GM18505 (cell line): ENCODE measurements around the gene PRRT1B.
A peak's percentile ranks its signal among the peaks of the same experiment; 100 is the strongest.

ENCODE experiments used
- ATAC-seq: cut with Tn5 transposase; IDR thresholded peaks from one replicate; pipeline ENCODE4 v1.9.1; 2021; ENCODE audit not compliant: unreplicated experiment
- POLR2A ChIP-seq: IDR thresholded peaks from 4 replicates; pipeline ENCODE4 v1.6.1; 2011; ENCODE audit warnings: borderline replicate concordance; ENCODE audit not compliant: insufficient read depth, insufficient read length; ENCODE audit errors: extremely low read depth

The PRRT1B gene

DNA sequence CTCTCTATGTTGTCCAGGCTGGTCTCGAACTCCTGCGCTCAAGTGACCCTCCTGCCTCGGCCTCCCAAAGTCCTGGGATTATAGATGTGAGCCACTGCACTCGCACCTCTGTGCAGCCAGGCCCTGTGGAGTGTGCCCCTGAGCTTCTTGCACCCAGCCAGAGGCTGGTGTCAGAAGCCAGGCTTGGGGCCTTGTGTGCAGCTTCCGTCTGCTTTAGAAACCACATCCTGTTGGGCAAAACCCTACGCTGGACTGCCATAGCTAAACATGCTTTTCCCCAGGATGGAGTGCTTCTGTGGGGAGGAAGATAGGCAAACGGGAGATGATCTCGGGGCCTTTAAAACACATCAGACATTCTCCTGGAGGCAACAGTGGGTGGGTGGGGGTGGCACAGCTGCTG is 40.1 kb downstream of the PRRT1B start:
- ATAC-seq: no peak
- no peak for TF ChIP-seq POLR2A

- no peak for TF ChIP-seq POLR2A
- no peak for ATAC-seq
These were observed 42.0 kb downstream of the PRRT1B start for GRCh38 chr9:131587331-131587730.

GRCh38 chr9:131587906-131588305 is 42.6 kb downstream of the PRRT1B start:
- no peak for ATAC-seq

GRCh38 chr9:131588396-131588795 is 43.1 kb downstream of the PRRT1B start:
- TF ChIP-seq POLR2A: no peak
- no peak for ATAC-seq

More at GRCh38 chr9:131587906-131588305, 42.6 kb downstream of the PRRT1B start:
- no peak for TF ChIP-seq POLR2A

- no peak for ATAC-seq
- TF ChIP-seq POLR2A: no peak
These were observed 43.9 kb downstream of the PRRT1B start for GRCh38 chr9:131589124-131589711.

- ATAC-seq: no peak
- TF ChIP-seq POLR2A: peak; percentile 15
These were observed 44.7 kb downstream of the PRRT1B start for GRCh38 chr9:131589993-131590392.

DNA sequence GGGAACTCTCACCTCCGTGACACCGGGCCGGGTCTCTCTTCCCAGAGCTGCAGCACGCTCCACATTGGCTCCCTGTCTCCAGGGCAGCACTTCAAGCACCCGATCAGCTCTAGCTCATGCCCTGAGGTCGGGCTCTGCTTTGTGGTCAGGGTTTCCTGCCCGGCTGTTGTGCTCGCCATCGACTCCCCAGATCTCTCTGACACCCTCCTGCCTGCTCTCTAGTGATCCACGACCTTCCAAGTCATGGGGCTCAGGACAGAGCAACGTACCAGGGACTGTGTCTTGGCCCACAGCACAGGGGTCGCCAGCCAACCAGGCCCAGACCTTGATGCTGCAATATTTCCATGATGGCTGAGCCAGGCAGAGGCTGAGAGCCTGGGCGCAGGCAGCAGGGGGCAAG is 45.1 kb downstream of the PRRT1B start:
- no peak for ATAC-seq
- TF ChIP-seq POLR2A: no peak

DNA sequence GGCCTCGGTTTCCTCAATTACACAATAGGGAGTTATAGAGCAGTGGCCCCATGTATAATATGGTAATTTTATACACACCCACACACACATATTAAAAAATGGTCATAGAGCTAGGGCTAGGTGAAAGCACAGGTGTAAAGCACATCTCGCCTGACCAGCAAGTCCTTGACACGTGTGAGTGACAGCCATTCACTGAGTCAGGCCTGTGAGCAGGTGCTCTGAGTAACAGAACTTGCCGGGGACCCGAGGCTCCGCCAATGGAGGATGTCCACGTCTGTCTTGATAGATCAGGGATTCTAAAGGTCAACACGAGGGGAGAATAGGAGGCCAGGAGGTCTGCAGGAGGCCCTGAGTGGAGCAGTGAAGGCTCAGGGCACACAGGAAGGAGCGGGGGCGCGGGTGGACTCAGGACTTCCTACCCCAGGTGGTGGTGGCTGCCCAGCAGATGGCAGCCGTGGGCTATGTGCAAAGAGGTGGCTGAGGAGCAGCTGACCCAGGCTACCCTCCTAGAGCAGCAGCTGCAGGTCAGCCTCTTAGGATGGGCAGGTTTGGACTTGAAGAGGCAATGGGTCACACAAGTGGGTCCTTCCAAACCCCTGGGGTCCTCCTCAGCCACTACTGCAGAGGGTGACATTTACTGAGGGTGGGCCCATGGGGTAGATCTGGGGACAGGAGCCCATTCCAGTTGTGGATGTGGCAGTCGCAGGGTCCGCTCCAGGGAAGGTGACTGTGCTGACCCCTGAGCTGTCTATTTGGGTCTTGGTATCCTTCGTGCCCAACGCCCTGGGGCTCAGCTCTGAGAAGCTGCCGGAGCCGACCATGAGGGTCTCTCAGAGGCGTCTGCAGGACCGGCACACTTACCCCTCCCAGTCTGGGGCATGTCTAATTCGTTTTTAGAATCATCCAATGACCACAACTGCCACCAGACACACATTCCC is 45.9 kb downstream of the PRRT1B start:
- no peak for TF ChIP-seq POLR2A
- no peak for ATAC-seq

GRCh38 chr9:131591845-131592208 is 46.5 kb downstream of the PRRT1B start:
- TF ChIP-seq POLR2A: no peak
- ATAC-seq: no peak

DNA sequence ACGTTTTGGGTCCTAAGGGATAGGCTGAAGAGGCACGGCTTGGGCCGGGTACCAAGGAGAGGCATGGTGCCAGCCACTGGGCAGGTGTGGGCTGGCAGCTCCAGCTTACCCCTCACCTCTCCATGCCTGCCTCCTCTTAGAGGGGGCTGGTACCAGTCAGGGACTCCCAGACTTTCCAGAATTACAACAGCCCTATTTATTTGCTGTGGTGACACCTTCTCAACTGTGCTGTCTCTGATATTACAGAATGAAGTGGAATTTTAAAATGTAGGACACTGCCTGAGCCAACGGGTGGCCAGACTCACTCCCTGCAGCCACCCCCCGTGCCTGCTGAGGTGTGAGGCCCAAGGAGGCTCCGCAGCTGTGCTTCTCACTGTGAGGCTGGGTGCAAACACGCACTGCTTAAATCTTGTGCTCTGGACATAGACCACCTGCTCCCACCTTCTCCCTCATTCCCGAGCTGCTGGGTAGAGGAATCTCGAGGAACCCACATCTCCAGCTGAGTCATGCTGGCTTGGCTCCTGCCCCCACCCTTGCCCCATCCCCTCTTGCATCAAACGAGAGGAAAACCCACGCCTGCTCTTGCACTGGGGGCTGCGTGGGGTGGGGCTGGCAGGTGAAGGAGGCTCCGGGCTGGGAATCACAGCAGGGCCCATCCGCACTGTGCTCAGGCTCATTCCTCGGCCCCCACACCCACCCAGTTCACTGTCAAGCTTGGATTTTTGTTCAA is 47.9 kb downstream of the PRRT1B start:
- TF ChIP-seq POLR2A: no peak

GRCh38 chr9:131593936-131594665 is 48.8 kb downstream of the PRRT1B start:
- ATAC-seq: no peak
- no peak for TF ChIP-seq POLR2A

More for the DNA sequence above, 47.9 kb downstream of the PRRT1B start:
- ATAC-seq: no peak

- no peak for ATAC-seq
- no peak for TF ChIP-seq POLR2A
These were observed 49.8 kb downstream of the PRRT1B start for GRCh38 chr9:131594906-131595665.

DNA sequence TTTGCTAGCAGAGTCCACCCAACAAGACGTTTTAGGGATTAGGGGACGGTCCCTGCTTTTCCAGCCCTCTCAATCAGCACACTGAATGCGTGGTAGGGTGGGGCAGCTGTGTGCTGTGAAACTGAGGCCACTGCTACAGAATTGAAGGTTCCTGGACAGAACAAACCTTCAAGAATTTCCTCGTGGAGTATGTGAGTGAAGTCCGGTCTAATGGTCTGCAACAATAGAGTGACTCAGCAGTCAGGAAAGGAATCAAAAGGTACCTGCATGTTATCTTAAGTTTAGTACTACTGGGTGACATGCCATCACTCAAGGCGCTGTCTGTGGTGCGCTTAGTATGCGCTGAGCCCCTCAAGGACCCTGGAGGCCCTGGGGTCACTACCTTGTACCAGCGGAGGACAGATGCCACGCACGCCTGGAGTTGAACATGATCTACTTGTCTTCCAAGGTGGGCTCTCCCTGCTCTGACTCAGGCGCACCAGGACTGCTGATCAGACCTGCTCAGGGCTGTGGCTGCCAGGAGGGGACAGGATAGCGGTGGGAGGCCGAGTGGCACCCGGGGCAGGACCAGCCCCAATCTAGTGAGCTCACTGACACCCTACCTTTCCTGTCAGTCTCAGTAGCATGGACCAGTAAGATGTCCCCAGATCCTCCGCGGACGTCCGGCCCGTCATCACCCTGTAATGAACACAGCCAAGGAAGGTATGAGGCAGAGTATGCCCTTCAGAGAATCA is 50.5 kb downstream of the PRRT1B start:
- ATAC-seq: no peak

More for the DNA sequence above, 50.5 kb downstream of the PRRT1B start:
- TF ChIP-seq POLR2A: no peak
